ENCODE data around the gene ATF5. TPM values are rescaled to one million over a fixed set of nuclear protein-coding genes. Genes with fewer than 3 reads are reported as not detected.

ATF5 gene
- total RNA-seq, 1 experiment from 2014 or later = 64.0 TPM

DNA sequence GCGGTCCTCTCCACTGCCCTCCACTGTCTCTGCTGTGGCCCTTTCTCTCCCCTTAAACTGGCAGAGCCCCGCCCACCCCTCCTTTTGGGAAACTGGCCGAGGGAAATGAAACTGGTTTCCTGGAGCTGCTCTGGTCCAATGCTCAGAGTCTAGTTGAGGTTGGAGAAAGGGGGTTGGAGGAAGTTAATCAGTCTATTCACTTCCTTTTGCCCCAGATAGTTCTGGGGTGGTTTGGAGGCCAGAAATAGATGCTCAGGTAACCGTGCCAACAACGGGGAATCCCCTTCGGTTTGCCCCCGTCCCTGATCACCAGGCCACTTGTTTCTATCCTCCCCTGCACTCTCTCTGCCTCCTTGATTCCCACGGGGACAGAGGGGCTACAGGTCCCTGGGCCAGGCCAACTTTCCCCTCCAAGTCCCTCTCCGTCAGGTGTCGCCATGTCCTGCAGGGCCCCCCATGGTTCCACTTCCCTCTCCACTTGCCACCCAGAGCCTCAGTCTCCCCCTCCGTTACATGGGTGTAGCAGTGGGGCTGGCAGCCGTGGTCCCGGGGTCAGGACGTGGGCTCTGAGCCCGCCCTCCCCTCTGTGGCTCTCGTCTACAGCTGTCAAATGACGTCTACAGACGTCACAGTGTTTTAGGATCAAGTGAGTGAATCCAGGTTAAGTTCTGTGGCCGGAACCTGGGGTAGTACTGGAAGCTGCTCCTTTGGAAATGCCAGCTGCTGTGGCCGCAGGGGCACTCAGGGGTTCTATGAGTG is 32.0 kb upstream of the ATF5 start, which contains the start of gene IL4I1:
Gene IL4I1 (minus strand): TSS at position 25 of the 759 bp plus-strand sequence. CDS start 727 bp downstream, outside the sequence.
- H3K4me1 ChIP-seq = no peaks in the 10 kb centered on the region
- DNase-seq = no peak
- ChIA-PET POLR2A (no interaction called here), CTCF (no interaction called here)
- Mint-ChIP-seq H3K27ac (ENCODE audit: unreplicated experiment) (no peak within 1 kb of the TSS), H3K9me3 (ENCODE audit: unreplicated experiment) (no peaks in the 10 kb centered on the region), H3K27me3 (ENCODE audit: insufficient read depth, unreplicated experiment) (peaks cover 3% of the 10 kb centered on the region), H3K4me3 (ENCODE audit: unreplicated experiment) (no peak within 1 kb of the TSS), H3K36me3 (ENCODE audit: insufficient read depth, unreplicated experiment) (peaks cover 6% of the 10 kb centered on the region), H3K4me1 (ENCODE audit: low read depth, unreplicated experiment) (no peaks in the 10 kb centered on the region)
- BruUV-seq (replicated peaks) = no TSS peak
- H3K36me3 ChIP-seq (ENCODE audit: control insufficient read depth, insufficient read depth, low read length) = no peaks in the 10 kb centered on the region
- intact Hi-C loops (cut with micrococcal nuclease; ENCODE audit: unreplicated experiment) = no loop called here
- H3K9me3 ChIP-seq = no peaks in the 10 kb centered on the region
- no peak within 1 kb of the TSS for H3K4me3 ChIP-seq (ENCODE audit: low read depth, low read length)
- TF ChIP-seq CTCF (IDR thresholded peaks at IDR 0.05; ENCODE audit: insufficient read depth in 1 of 2, low read depth in 1 of 2, low read length in 1 of 2, severe bottlenecking in 1 of 2, unreplicated experiment in 1 of 2) = no peak
- no peaks in the 10 kb centered on the region for H3K27me3 ChIP-seq (replicated peaks; ENCODE audit: control insufficient read depth, insufficient read depth, low read length)

- Histone ChIP-seq H3K27me3 (replicated peaks; ENCODE audit: control insufficient read depth, insufficient read depth, low read length) (no peaks in the 10 kb centered on the region), H3K9me3 (no peaks in the 10 kb centered on the region), H3K4me3 (ENCODE audit: low read depth, low read length) (no peak overlapping the region), H3K4me1 (no peaks in the 10 kb centered on the region), H3K36me3 (ENCODE audit: control insufficient read depth, insufficient read depth, low read length) (peaks cover 3% of the 10 kb centered on the region; the same call in 1 of the 2 replicates)
- Mint-ChIP-seq H3K4me1 (ENCODE audit: low read depth, unreplicated experiment) (no peaks in the 10 kb centered on the region), H3K4me3 (ENCODE audit: unreplicated experiment) (no peak overlapping the region), H3K27ac (ENCODE audit: unreplicated experiment) (no peak overlapping the region), H3K36me3 (ENCODE audit: insufficient read depth, unreplicated experiment) (peaks cover 39% of the 10 kb centered on the region), H3K27me3 (ENCODE audit: insufficient read depth, unreplicated experiment) (no peaks in the 10 kb centered on the region), H3K9me3 (ENCODE audit: unreplicated experiment) (no peaks in the 10 kb centered on the region)
- BruUV-seq (replicated peaks) = no TSS peak
- POLR2A ChIA-PET = no interaction called here
- intact Hi-C loops (cut with micrococcal nuclease; ENCODE audit: unreplicated experiment) = loop anchor here (2.0 kb wide), 1 partner anchor 13 kb away; no protein-coding TSS in a partner anchor
- TF ChIP-seq CTCF (IDR thresholded peaks at IDR 0.05; ENCODE audit: insufficient read depth in 1 of 2, low read depth in 1 of 2, low read length in 1 of 2, severe bottlenecking in 1 of 2, unreplicated experiment in 1 of 2) = no peak
- DNase-seq = no peak
- CTCF ChIA-PET = no interaction called here
Measured at GRCh38 chr19:49904136-49904535, 24.9 kb upstream of the ATF5 start.

- peaks cover 11% of the 10 kb centered on the region for H3K36me3 ChIP-seq (ENCODE audit: control insufficient read depth, insufficient read depth, low read length)
- BruUV-seq (replicated peaks) = TSS peak; percentile 50
- peaks cover 66% of the 10 kb centered on the region for H3K36me3 Mint-ChIP-seq (ENCODE audit: insufficient read depth, unreplicated experiment)
- CTCF ChIA-PET = no interaction called here
- POLR2A ChIA-PET = no interaction called here
- H3K9me3 ChIP-seq = no peaks in the 10 kb centered on the region
- no peak for DNase-seq
- no peak for TF ChIP-seq CTCF (IDR thresholded peaks at IDR 0.05; ENCODE audit: insufficient read depth in 1 of 2, low read depth in 1 of 2, low read length in 1 of 2, severe bottlenecking in 1 of 2, unreplicated experiment in 1 of 2)
- intact Hi-C loops (cut with micrococcal nuclease; ENCODE audit: unreplicated experiment) = no loop called here
- peaks cover 7% of the 10 kb centered on the region; the same call in 1 of the 2 replicates for H3K4me1 ChIP-seq
- H3K9me3 Mint-ChIP-seq (ENCODE audit: unreplicated experiment) = no peaks in the 10 kb centered on the region
- H3K27me3 ChIP-seq (replicated peaks; ENCODE audit: control insufficient read depth, insufficient read depth, low read length) = no peaks in the 10 kb centered on the region
- H3K4me3 Mint-ChIP-seq (ENCODE audit: unreplicated experiment) = no peak overlapping the region
- no peaks in the 10 kb centered on the region for H3K27me3 Mint-ChIP-seq (ENCODE audit: insufficient read depth, unreplicated experiment)
- no peak overlapping the region for H3K27ac Mint-ChIP-seq (ENCODE audit: unreplicated experiment)
- no peak overlapping the region for H3K4me3 ChIP-seq (ENCODE audit: low read depth, low read length)
- H3K4me1 Mint-ChIP-seq (ENCODE audit: low read depth, unreplicated experiment) = peaks cover 10% of the 10 kb centered on the region
Measured at GRCh38 chr19:49906879-49907564, 22.0 kb upstream of the ATF5 start.

Data from Caco-2 (cell line).